GM12878 (cell line): Measurements from ENCODE around the gene PANK1.

Source experiments
- TAF1 ChIP-seq: IDR thresholded peaks from 2 replicates; pipeline ENCODE4 v1.6.1; 2011; ENCODE audit warnings: mild to moderate bottlenecking, low read depth, low read length, borderline replicate concordance
- ZNF274 ChIP-seq: IDR thresholded peaks from one replicate; pipeline ENCODE4 v1.8.0; 2011; ENCODE audit not compliant: insufficient read length, insufficient read depth
- TF ChIP-seq, protein P1 (sequence below): IDR thresholded peaks from 2 replicates; pipeline ENCODE4 v1.6.1; 2012; ENCODE audit warnings: low read length, inconsistent platforms

DNA sequence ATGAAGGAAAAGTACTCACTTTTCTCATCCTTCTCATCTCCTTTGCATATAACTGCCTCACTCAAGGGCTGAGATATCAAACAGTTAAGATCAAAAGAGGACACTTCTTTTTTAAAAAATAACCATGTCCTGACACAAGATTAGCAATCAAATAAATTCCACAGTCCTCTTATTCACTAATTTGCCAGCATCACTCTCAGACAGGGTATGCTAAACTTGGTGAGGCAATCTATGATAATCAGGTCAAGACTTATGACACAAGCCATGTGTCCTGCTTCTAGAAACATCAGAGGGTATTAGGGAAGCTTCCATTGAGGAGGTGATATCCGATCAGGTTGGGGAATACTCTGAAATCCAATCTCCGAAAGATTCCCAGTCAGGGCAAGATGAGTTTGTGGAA lies 10.4 kb downstream of the PANK1 start:
- TF ChIP-seq TAF1 = no peak
- no peak for TF ChIP-seq ZNF274
- TF ChIP-seq, protein P1, sequence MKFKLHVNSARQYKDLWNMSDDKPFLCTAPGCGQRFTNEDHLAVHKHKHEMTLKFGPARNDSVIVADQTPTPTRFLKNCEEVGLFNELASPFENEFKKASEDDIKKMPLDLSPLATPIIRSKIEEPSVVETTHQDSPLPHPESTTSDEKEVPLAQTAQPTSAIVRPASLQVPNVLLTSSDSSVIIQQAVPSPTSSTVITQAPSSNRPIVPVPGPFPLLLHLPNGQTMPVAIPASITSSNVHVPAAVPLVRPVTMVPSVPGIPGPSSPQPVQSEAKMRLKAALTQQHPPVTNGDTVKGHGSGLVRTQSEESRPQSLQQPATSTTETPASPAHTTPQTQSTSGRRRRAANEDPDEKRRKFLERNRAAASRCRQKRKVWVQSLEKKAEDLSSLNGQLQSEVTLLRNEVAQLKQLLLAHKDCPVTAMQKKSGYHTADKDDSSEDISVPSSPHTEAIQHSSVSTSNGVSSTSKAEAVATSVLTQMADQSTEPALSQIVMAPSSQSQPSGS = no peak
